NCI-H1048 (cell line): ENCODE data around the gene MAP1B.

Experiments
- DNase-seq: peaks from one replicate; lab custom pipeline; 2025; lab: John Stamatoyannopoulos, UW

The MAP1B gene

DNA sequence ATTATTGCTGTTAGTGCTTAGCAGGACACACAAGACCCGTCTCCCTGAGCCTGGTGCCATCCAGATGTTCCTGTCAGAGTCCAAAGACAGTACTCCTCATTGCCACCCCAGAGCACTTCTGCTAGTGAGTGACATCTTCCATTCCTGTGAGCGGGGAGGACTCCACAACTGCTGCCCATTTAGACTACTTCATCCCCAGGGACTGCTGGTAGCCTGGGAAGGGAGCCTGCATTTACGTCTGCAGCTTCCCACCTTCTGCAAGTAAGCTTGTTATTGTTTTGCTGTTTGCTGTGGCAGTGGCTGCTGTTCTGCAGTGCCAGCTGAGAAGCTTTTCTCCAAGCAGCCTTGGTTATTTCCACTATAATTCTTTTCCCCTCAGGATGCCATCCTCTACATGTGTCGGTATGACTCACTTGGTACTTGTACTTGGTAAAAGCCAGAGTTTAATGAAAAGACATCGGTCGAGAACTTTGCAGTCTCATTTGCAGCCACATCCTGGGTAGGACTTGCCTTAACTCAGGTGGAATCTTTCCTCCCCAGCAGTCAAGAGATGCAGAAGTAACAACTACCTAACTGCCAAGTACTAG is 10.6 kb upstream of the MAP1B start:
- DNase-seq = no peak

DNA sequence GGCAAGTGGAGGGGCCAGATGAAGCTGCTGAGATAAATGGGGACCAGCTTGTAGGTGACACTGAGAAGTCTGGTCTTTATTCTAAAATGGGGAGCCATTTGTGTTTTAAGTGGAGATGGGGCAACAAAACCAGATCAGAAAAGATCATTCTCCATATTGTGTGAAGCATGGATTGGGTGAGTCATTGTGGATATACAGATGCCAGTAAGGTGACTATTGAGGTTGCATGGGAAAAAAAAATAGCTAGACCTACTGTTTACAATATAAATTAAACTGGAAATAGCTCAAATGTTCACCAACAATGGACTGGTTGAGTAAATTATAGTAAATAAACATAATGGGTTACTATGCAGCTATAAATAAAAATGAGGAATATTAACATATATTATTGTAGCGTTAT is 5.4 kb upstream of the MAP1B start:
- DNase-seq = no peak

DNA sequence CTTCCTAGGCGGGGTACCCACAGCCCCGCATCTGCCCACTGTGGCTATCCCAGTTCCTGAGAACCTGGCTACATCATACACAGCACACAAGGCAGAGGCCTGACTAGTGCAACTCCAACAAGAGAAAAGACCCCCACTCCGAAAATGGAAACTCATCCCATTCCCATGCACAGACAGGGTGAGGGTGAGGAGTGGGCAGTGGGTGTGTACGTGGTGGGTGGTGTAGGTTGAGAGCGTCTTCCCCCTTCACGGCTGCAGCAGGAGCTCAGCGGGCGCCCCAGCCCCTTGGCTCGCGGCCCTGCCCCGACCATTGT is 501 bp upstream of the MAP1B start:
- DNase-seq = no peak

DNA sequence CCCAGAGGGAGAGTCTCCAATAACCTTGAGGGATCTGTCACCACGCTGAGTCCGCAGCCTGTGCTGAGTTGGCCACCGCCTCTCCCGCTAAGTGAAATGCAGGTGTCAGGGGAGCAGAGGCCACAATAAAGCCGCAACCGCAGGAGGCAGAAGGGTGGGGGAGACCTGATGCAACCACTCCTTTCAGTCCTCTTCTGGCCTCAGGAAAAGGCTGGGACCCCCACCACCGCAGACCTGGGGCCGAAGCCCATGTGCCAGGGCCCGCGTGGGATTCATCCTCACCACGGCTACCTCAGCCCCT is 576 bp downstream of the MAP1B start:
- no peak for DNase-seq

DNA sequence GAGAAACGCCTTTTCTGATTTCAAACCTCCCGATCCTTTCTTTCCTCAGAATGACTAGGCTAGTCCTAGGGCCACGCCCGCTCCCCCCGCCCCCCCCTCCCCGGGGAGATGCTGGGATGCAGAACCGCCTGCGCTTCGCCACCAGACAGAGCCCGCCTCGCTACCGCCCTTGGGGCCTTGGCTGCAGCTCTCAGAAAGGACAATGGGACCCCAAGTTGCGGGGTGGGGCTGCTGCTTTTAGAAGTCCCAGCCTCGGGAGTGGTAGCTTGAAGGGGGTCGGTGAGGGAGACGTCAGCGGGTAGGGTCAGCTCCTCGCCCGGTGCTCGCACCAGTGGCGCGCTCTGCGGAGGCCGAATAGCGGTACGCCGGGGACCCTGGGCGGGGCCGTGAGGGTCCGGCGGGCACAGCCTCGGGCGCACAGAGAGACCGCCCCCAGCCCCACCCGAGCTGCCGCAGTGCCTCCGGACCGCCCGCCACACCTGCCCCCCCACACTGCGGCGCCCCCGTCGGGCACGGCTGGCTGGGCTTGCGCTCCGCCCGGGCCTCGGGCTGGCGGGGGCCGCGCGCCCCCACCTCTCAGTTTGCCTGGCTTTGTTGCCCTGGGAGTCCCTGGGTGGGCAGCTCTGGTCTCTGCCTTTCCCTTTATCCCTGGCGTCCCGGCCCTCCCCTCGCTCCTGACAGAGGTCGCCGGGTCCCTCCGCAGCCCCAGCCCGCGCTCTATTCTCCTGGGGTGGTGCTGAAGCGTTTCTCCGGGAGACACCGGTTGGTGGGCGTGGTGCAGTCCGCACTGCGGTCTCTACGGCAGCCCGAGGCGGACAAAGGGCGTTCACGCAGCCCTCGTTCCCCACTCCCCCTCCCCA is 1.2 kb downstream of the MAP1B start:
- DNase-seq = peak; percentile 28

- DNase-seq = no peak
Observed at GRCh38 chr5:72109062-72109411, 1.8 kb downstream of the MAP1B start.

DNA sequence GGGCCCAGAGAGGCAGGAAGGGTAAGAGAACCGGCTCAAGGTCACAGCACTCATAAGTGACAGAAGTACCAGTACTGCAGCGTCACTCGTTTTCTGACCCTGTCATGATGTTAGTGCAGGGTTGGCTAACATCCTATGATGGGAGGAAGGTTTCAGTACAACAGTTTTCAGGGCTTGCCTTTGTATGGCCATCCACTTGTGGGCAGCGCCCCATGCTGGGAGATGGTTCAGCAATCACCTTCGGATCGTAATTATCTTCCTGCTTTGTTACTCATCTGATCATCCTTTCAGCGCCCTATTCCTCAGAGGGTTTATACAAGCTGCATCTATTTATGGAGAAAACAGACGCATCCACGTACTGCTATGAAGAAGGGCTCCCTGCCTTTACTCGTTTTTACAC is 2.4 kb downstream of the MAP1B start:
- no peak for DNase-seq

DNA sequence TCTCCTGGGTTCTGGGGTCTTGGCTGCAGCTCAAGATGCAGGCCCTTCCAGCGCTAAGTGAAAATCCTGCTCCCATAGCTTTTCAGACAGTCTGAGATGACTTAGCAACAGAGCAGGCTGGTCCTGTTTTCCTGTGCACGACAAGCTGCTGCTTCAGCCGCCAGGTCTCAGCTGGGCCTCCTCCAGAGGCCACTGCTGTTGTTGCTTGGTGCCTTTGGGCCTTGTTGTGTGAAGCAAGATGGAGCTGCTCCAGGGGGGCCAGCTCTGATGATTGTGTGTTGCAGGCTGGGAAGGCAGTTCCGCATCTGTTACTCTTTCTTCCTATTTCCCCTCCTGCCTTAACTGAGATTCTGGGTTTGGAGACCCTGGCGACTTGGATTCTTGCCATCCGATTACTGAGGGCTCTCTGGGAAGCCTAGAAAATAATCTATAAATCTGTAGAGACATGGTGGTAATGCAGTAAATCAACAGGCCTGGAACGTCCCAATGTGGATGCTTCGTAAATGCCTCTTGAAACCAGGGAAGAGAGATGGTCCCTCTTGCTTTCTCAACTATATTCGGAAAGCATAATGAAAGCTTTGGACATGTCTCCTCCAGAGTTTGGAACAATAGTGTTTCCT is 3.2 kb downstream of the MAP1B start:
- no peak for DNase-seq

DNA sequence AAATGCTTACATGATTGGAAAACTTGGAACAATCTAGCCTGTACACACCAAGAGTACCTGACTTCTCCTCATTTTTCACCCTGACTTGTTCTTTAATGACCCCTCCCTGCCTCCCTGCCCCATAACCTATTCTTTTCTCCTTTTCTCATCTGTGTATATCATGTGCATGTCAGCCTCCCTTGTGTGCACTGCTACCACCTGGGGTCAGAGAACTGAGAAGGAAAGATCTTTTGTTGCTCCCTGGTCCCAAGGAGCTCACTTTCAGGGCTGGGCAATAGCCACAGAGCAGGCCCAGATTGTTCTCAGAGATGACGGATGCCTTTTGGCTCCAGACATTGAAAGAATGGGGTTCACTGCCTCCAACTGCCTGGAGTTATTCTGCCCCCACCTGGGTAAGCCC is 5.1 kb downstream of the MAP1B start:
- no peak for DNase-seq

GRCh38 chr5:72114629-72115028 is 7.4 kb downstream of the MAP1B start:
- no peak for DNase-seq

DNA sequence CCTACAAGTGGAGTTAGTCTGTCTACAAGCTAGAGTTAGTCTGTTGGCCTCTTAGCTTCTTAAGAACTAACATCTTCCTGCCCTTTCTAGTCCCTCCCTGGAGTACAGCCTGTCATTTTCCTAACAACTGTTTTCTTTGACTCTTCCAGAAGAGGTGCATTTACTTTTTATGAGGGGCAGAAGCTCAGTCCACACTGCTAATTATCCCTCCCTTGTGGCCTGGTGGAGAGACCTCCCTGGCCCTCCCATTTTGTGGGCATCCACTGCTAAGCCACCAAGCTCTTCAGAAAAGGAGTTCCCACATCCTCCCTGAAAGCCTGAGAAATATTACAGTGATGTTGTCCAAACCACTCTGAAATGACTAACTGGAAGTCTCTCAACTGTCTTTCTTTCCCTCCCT is 8.0 kb downstream of the MAP1B start:
- DNase-seq = no peak

- DNase-seq = no peak
Observed at GRCh38 chr5:72117307-72117706, 10.0 kb downstream of the MAP1B start.

DNA sequence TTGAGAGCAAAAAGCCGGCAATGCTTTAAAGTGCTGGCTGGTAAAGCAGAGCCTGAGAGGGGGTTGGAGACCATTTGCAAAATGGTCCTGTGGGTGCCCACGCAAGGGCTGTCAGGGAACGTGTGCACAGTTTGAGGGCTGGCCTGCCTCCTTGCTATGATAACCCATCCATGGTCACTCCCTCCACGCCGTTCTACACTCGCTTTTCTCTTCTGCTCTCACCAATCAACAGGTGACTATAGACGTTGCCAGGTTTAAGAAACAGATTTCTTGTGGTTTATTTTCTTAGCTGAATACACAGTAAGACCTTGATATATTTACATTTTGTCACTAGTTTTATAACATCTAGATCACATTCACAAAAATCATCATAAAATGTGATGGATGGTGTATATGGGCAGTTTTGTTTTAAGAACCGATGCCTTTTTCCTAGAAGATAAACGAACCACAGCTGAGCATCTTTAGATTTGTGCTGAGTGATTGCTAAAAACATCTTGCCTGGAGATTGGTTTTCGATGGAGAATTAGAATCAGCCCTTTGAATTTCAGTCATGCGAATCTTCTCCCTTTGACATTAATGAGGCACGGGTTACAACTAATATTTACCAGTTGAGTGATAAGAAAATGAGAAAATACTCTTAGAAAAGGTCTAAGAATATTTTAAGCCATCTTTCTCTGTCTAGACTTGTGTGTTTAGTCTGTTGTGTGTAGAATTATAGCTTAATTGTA is 13.9 kb downstream of the MAP1B start:
- no peak for DNase-seq

- no peak for DNase-seq
Observed at GRCh38 chr5:72121780-72122445, 14.6 kb downstream of the MAP1B start.

GRCh38 chr5:72122602-72123001 is 15.3 kb downstream of the MAP1B start:
- no peak for DNase-seq

GRCh38 chr5:72123764-72124376 is 16.6 kb downstream of the MAP1B start:
- DNase-seq = no peak

GRCh38 chr5:72125271-72125940 is 18.1 kb downstream of the MAP1B start:
- DNase-seq = no peak

DNA sequence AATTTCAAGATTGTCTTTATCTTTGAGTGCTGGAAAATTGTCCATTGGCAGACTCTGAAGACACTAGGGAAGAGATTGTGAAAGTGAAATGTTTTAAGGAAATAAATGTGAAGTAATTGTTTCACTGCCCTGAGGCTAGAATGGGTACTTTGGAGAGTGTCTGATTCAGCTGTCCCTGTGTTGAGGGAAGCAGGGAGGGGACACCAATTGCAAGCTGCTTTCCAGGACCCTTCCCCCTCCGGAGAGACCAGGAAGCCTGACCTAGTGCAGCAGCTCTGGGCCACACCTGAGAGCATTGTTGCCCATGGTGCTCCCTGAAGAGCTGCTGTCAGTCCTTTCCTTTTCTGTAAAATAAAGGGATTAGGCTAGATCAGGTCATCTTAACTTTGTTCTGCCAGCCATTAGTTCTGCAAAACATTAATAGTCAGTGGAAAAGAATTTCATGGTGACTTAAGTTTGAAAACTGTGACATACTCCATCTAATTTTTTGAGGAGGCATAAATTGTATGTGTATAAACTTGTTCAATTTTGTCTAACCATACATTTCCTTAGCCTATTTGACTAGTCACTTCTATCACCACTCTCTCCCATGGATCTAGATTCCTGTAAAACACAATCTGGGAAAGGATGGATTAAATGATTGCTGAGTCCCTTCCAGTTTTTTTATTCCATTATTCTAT is 18.8 kb downstream of the MAP1B start:
- DNase-seq = no peak

GRCh38 chr5:72126796-72127195 is 19.5 kb downstream of the MAP1B start:
- no peak for DNase-seq

- DNase-seq = no peak
Observed at GRCh38 chr5:72129725-72130124, 22.4 kb downstream of the MAP1B start.

GRCh38 chr5:72130351-72130761 is 23.1 kb downstream of the MAP1B start:
- no peak for DNase-seq
